H1 (cell line): ENCODE measurements around the gene DCUN1D4.

Source experiments
- HDAC2 ChIP-seq, 2 experiments: fragments of 300-600 bp in 1 of 2; sonication (generic) in 1 of 2; IDR thresholded peaks; 2 replicates each; pipeline ENCODE4 v1.6.1; 2011 to 2012; ENCODE audit warnings: low read depth in 2 of 2, low read length in 2 of 2, mild to moderate bottlenecking in 2 of 2, moderate library complexity in 2 of 2, borderline replicate concordance in 1 of 2, inconsistent platforms in 1 of 2
- JUN ChIP-seq: IDR thresholded peaks from 2 replicates; pipeline ENCODE4 v1.6.1; 2011; ENCODE audit warnings: low read depth, mild to moderate bottlenecking, improper control_type of control experiment, low read length
- POLR2A ChIP-seq, 2 experiments: IDR thresholded peaks; 1 replicate in 1 of 2; 2 replicates in 1 of 2; pipeline ENCODE4 v1.6.1; 2011; ENCODE audit warnings: low read depth in 2 of 2, low read length in 2 of 2, mild to moderate bottlenecking in 2 of 2; ENCODE audit errors: control extremely low read depth in 1 of 2
- RAD21 ChIP-seq, 2 experiments: IDR thresholded peaks in 1 of 2; conservative IDR thresholded peaks in 1 of 2; 2 replicates each; pipeline ENCODE4 v1.6.1; 2011; ENCODE audit warnings: low read depth in 2 of 2, low read length in 2 of 2, improper control_type of control experiment in 1 of 2, inconsistent platforms in 1 of 2, mild to moderate bottlenecking in 1 of 2, moderate library complexity in 1 of 2
- RBBP5 ChIP-seq: IDR thresholded peaks from 2 replicates; pipeline ENCODE4 v1.7.1; 2012; ENCODE audit warnings: low read depth, mild to moderate bottlenecking, inconsistent platforms, low read length, moderate library complexity, borderline replicate concordance
- TAF1 ChIP-seq: IDR thresholded peaks from 2 replicates; pipeline ENCODE4 v1.6.1; 2011; ENCODE audit warnings: mild to moderate bottlenecking, low read depth, low read length
- TBP ChIP-seq: IDR thresholded peaks from 2 replicates; pipeline ENCODE4 v1.6.1; 2011; ENCODE audit warnings: low read depth, low read length, improper control_type of control experiment
- YY1 ChIP-seq: IDR thresholded peaks from 2 replicates; pipeline ENCODE4 v1.6.1; 2011; ENCODE audit warnings: low read depth, mild to moderate bottlenecking, low read length
- ZNF274 ChIP-seq: IDR thresholded peaks from 2 replicates; pipeline ENCODE4 v1.7.0; 2012; ENCODE audit warnings: low read length, borderline replicate concordance; ENCODE audit errors: extremely low read depth
- TF ChIP-seq, protein P1 (sequence below), 3 experiments: IDR thresholded peaks; 1 replicate in 2 of 3; 2 replicates in 1 of 3; pipeline versions ENCODE4 v1.5.1 to v1.6.1; 2011; ENCODE audit warnings: low read length in 3 of 3, mild to moderate bottlenecking in 3 of 3, inconsistent platforms in 2 of 3, low read depth in 1 of 3, moderate library complexity in 1 of 3; ENCODE audit not compliant: insufficient read depth in 1 of 3; ENCODE audit errors: control extremely low read depth in 1 of 3
- TF ChIP-seq, protein P2 (sequence below): IDR thresholded peaks from 2 replicates; pipeline ENCODE4 v1.6.1; 2011; ENCODE audit warnings: low read depth, mild to moderate bottlenecking, low read length; ENCODE audit not compliant: insufficient read depth

DNA sequence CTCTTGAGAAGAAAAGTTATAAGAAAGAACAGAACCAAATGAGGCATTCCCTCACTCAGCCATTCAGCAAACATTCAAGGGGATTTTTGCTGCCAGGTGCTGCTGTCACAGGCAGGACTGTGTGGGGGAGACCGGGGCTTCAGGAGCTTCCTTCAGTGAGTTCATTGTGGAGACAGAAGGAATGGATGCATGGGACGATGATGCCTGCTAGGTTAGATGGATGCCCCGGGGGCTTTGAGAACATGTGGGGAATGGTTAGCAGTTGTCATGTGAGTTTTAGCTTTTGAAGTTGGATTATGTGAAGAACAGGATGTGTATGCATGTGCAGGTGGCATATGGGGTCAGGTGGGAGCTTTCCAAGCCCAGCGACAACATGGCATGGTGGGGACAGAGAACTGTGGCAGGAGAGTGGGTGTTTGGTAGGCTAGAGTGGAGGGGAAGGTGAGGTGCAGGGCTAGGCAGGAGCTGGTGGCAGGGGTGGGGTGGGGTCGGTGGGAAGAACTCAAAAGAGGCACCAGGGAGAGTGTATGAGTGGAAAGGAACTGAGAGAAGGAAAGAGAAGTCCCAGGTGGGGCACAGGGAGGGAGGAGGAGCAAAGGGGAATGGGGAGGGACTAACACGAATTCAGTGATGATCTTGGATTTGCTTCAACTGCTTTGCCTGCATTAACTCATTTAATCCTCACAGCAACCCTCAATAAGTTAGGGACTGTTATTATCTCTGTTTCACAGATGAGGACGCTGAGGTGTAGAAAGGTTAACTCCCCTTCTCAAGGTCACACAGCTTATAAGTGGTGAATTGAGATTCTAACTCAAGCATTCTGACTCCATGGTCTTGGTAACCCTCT, 8.4 kb downstream of the DCUN1D4 start:
- TF ChIP-seq YY1 (no peak), TAF1 (no peak), RAD21 (IDR thresholded peaks at IDR 0.05 in 1 of 2, conservative IDR thresholded peaks at IDR 0.05 in 1 of 2; ENCODE audit: low read depth in 2 of 2, low read length in 2 of 2) (no peak), RBBP5 (no peak), TBP (no peak), ZNF274 (no peak), JUN (no peak), POLR2A (IDR thresholded peaks at IDR 0.05; ENCODE audit: control extremely low read depth in 1 of 2, low read depth in 2 of 2, low read length in 2 of 2) (no peak), HDAC2 (IDR thresholded peaks at IDR 0.05; ENCODE audit: borderline replicate concordance in 1 of 2, low read depth in 2 of 2, low read length in 2 of 2) (no peak)
- TF ChIP-seq, protein P1, sequence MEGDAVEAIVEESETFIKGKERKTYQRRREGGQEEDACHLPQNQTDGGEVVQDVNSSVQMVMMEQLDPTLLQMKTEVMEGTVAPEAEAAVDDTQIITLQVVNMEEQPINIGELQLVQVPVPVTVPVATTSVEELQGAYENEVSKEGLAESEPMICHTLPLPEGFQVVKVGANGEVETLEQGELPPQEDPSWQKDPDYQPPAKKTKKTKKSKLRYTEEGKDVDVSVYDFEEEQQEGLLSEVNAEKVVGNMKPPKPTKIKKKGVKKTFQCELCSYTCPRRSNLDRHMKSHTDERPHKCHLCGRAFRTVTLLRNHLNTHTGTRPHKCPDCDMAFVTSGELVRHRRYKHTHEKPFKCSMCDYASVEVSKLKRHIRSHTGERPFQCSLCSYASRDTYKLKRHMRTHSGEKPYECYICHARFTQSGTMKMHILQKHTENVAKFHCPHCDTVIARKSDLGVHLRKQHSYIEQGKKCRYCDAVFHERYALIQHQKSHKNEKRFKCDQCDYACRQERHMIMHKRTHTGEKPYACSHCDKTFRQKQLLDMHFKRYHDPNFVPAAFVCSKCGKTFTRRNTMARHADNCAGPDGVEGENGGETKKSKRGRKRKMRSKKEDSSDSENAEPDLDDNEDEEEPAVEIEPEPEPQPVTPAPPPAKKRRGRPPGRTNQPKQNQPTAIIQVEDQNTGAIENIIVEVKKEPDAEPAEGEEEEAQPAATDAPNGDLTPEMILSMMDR (IDR thresholded peaks at IDR 0.05; ENCODE audit: control extremely low read depth in 1 of 3, insufficient read depth in 1 of 3, low read depth in 1 of 3, low read length in 3 of 3): no peak
- TF ChIP-seq, protein P2, sequence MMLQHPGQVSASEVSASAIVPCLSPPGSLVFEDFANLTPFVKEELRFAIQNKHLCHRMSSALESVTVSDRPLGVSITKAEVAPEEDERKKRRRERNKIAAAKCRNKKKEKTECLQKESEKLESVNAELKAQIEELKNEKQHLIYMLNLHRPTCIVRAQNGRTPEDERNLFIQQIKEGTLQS: no peak
